HT-29 (cell line): ENCODE data around the gene EIF2S2. TPM values are rescaled to one million over a fixed set of nuclear protein-coding genes. Genes with fewer than 3 reads are reported as not detected.

Experiments
- DNase-seq: peaks from one replicate; pipeline ENCODE4 v3.0.0-alpha.2; 2015; ENCODE audit warnings: low spot score
- total RNA-seq: library from RNA; depleted of rRNA; stranded (reverse); fragments of >200 nt; shearing (Covaris generic); gene quantifications from 2 replicates; pipeline ENCODE4 v1.2.3, GENCODE V29; 2014

The EIF2S2 gene
- total RNA-seq, 1 experiment from 2014 or later, result 64.7 TPM

GRCh38 chr20:34122274-34122980 lies 10.4 kb upstream of the EIF2S2 start:
- DNase-seq, result no peak

GRCh38 chr20:34120213-34120612 lies 8.2 kb upstream of the EIF2S2 start:
- DNase-seq, result no peak

DNA sequence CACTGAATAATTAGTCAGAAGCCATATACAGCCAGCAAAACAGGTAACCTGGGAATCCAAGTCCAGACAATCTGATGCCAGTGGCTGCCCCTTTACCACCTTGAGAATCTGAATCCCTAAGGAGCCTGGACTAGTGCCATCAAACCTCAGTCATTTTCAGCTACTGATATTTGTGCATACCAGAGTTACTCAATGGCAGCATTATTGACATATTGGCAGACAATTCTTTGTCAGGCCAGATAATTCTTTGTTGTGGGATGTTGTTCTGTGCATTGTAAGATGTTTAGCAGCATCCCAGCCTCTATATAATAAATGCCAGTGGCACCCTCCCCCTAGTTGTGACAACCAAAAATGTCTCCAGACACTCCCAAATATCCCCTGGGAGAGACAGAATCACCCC lies 3.2 kb upstream of the EIF2S2 start:
- no peak for DNase-seq

GRCh38 chr20:34114809-34115208 lies 2.8 kb upstream of the EIF2S2 start:
- no peak for DNase-seq

GRCh38 chr20:34112600-34113101 lies 608 bp upstream of the EIF2S2 start:
- no peak for DNase-seq

- DNase-seq, result peak; percentile 69
Measured at GRCh38 chr20:34110745-34111641, 1.1 kb downstream of the EIF2S2 start.

DNA sequence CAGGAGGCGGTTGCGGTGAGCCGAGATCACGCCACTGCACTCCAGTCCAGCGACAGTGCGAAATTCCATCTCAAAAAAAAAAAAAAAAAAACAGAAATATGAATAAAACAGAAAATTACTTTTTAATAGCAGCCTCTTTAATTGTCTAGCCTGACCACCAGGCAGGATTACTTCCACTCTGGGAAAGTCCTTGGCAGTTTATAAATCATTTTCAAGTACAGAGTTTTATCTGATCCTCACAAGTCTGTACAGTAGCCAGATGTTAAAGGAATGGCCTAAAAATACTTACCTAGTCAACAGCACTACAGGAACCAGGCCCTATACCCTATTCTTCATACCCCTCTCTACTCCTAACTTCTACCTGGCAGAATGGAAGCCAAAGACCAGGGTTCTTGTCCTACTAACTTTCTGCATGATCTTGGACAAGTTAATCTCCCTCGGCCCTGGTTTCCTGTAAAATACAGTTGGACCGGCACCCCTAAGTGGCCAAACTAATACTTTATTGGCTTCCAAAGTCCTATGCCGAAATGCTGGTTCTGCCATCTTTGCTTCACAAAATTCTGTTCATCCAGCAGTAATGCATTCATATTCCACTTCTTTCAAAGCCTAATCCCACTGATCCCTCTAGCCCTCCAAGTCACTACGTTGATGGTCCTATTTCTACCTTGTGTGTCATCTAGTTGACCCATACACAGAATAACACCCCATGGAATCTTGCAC lies 1.9 kb downstream of the EIF2S2 start:
- DNase-seq, result peak; percentile 52

DNA sequence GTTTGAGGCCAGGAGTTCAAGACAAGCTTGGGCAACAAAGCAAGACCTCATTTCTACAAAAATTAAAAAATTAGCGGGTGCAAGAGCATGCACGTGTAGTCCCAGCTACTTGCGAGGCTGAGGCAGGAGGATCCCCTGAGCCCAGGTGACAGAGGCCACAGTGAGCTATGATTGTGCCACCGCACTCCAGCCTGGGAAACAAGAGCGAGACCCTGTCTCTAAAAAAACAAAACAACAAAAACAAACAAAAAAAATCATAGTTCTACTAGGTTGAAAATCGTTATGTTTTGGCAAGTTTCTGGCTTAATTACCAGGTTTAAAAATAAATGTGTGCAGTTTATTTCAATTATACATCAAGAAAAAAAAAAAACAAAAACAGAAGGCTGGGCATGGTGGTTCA lies 2.6 kb downstream of the EIF2S2 start:
- DNase-seq, result no peak

- no peak for DNase-seq
Measured at GRCh38 chr20:34108616-34109174, 3.3 kb downstream of the EIF2S2 start.

DNA sequence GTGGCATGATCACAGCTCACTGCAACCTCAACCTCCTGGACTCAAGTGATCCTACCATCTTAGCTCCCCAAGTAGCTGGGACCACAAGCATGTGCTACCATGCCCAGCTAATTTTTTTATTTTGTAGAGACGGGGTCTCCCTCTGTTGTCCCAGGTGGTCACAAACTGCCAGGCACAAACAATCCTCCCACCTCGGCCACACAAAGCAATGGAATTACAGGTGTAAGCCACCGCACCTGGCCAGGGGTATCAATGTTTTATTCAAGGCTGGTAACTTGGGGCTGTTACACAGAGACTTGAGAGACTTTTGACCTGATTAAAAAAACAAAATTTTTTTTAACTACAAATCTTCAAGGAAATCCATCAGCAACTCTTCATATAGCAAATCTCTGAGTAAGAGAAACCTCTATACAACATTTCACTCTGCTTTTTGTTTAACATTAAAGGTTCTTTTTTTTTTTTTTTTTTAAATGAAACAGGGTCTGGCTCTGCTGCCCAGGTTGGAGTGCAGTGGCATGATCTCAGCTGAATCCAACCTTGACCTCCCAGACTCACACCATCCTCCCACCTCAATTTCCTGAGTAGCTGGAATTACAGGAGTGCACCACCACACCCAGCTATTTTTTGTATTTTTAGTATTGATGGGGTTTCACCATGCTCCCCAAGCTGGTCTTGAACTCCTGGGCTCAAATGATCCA lies 5.9 kb downstream of the EIF2S2 start:
- no peak for DNase-seq

DNA sequence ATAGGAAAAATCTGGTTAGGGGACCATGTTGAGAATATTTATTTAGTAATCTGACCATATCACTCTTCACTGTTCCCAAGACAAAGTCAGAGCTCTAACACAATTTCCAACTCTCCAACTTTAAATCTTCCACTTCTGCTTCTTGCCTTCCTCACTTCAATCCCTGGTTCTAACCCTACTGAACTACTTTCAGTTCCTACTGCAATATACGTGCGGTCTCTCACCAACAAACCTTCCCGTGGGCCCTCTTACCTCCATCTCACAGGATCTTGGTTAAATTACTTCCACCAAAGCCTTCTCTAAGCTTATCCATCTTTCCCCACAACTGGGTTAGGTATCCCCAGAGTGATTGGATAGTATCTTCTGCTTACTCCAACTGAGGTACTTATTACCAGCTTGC lies 8.0 kb downstream of the EIF2S2 start:
- no peak for DNase-seq

- no peak for DNase-seq
Measured at GRCh38 chr20:34102342-34102741, 9.7 kb downstream of the EIF2S2 start.

- DNase-seq, result no peak
Measured at GRCh38 chr20:34100576-34100975, 11.5 kb downstream of the EIF2S2 start.

- no peak for DNase-seq
Measured at GRCh38 chr20:34099675-34100074, 12.4 kb downstream of the EIF2S2 start.

- DNase-seq, result no peak
Measured at GRCh38 chr20:34098570-34098969, 13.5 kb downstream of the EIF2S2 start.

DNA sequence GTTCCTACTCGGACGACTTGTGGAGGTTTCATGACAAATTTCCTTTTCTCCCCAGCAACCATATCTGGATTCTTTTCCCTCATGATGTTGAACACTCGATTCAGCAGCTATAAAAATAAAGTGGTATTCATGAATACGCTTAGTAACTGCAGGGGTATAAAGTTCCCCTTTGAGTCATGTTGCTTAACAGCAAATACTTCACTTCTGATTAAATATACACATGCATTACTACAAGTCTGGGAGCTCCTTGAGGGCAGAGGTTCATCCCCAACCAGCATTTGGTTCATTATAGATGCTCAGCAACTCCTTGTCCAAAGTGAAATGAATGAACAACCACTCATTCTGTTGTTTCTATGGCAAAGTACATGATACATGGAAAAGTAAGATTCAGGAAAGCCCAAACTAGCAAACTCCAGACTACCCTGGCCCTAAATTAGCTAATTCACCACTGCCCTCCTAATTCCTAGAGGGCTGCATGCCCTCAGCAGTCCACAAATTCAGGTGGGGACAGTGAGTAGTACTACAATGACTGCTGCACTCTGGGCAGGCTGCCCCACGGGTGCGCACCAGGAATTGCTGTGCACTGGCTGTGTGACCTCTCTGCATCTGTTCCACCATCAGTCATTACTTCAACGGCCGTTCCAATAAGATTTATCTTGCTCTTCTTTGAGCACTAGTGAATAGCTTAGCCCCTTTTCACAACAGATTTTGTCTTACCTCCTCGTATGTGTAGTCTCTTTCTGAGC lies 15.2 kb downstream of the EIF2S2 start:
- no peak for DNase-seq

DNA sequence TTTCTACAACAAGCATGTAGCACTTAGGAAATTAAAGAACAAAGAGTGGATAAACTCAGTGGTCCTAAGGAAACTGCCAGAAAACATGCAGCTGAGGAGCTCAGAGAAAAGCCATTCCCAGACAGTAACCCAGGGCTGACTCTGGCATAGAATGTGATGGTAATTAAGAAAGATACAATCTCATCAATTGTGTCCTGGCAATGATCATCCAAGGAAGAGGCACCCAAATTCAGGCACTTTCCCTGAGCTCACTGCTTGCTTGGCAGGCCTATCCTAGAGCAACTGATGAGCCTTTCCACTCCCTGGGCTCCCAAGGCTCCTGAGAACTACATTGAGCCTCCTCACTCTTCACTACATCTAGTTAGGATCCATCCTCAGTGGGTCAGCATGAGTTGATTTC lies 16.2 kb downstream of the EIF2S2 start:
- no peak for DNase-seq

DNA sequence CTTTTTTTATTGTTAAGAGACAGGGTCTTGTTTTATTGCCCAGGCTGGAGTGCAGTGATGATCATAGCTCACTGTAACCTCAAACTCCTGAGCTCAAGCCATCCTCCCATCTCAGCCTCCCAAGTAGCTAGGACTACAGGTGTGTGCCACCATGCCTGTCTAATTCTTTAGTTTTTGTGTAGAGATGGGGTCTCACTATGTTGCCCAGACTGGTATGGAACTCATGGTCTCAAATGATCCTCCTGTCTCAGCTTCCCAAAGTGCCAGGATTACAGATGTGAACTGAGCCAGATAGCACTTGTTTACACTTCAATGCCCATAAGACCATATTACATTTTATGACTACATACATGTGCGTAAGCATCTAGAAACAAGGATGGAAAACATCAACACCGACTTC lies 18.1 kb downstream of the EIF2S2 start:
- no peak for DNase-seq

- no peak for DNase-seq
Measured at GRCh38 chr20:34091637-34092200, 20.3 kb downstream of the EIF2S2 start.

DNA sequence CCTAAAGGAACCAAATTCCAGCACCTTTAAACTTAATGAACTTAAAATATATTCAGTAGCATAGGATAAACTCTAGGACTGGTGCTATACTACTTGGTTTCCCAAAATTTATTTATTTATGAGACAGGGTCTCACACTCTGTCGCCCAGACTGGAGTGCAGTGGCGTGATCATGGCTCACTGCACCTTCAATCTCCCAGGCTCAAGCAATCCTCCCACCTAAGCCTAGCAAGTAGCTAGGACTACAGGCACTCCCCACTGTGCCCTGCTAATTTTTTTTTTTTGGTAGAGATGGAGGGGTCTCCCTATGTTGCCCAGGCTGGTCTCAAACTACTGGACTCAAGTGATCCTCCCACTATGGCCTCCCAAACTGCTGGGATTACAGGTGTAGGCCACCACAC lies 21.4 kb downstream of the EIF2S2 start:
- DNase-seq, result no peak
